Fibroblast of villous mesenchyme (primary cell): ENCODE data around the gene SERPIND1. TPM values are rescaled to one million over a fixed set of nuclear protein-coding genes. Genes with fewer than 3 reads are reported as not detected.
"Not testable (repeated sequence)": the region's sequence is repeated elsewhere in the genome, so short reads cannot be mapped to it uniquely, and the experiment has no call there.

Experiments used
- DNase-seq: peaks from one replicate; pipeline ENCODE4 v3.0.0-alpha.2; 2010; ENCODE audit warnings: low read depth
- H3K4me3 ChIP-seq: 2 replicates; pipeline ENCODE4 v1.5.1; 2011; ENCODE audit warnings: low read depth, mild to moderate bottlenecking, low read length
- total RNA-seq: library from RNA; depleted of rRNA; stranded (reverse); fragments of >200 nt; gene quantifications from 2 replicates; pipeline ENCODE4 v1.2.3, GENCODE V29; 2012
- TF ChIP-seq, protein P1 (sequence below): IDR thresholded peaks from 2 replicates; pipeline ENCODE4 v1.5.1; 2012; ENCODE audit warnings: low read depth, mild to moderate bottlenecking, low read length; ENCODE audit not compliant: insufficient read depth

SERPIND1 gene
- total RNA-seq, 1 donor, result under 0.01 TPM

DNA sequence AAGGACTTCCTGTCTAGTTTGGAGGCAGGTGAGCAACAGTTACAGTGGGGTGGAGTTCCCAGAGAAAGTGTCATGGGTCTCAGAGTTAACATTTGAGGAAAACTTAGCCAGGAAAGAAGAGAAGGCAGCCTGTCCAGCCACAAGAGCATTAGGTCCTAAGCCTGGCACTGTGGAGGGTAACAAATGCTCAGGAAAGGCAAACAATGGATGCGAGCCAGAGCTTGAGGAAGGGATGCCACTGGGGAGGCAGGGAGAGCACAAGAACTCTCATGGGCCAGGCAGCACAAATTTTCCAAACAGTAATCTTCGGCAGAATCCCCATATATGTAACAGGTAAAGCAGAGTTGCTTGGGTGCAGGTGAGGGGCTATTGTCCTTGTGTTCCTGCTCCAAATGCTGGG, 8.0 kb upstream of the SERPIND1 start:
- H3K4me3 ChIP-seq, result no peak overlapping the region
- TF ChIP-seq, protein P1, sequence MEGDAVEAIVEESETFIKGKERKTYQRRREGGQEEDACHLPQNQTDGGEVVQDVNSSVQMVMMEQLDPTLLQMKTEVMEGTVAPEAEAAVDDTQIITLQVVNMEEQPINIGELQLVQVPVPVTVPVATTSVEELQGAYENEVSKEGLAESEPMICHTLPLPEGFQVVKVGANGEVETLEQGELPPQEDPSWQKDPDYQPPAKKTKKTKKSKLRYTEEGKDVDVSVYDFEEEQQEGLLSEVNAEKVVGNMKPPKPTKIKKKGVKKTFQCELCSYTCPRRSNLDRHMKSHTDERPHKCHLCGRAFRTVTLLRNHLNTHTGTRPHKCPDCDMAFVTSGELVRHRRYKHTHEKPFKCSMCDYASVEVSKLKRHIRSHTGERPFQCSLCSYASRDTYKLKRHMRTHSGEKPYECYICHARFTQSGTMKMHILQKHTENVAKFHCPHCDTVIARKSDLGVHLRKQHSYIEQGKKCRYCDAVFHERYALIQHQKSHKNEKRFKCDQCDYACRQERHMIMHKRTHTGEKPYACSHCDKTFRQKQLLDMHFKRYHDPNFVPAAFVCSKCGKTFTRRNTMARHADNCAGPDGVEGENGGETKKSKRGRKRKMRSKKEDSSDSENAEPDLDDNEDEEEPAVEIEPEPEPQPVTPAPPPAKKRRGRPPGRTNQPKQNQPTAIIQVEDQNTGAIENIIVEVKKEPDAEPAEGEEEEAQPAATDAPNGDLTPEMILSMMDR, result no peak
- DNase-seq, result no peak

DNA sequence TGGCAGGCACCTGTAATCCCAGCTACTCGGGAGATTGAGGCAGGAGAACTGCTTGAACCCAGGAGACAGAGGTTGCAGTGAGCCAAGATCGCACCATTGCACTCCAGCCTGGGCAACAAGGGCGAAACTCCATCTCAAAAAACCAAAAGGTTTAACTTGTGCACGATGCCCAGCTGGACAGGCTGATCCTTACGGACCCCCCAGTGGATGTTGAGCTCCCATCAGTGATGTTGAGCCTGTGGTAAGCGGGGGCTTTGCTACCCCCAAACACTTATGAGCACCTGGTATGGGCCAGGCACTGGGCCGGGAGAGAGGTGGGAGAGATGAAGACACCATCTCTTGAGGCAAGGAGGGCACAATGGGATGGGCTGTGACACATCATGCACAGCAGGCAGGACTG, 7.4 kb upstream of the SERPIND1 start:
- TF ChIP-seq, protein P1, result no peak
- no peak for DNase-seq
- H3K4me3 ChIP-seq, result no peak overlapping the region

DNA sequence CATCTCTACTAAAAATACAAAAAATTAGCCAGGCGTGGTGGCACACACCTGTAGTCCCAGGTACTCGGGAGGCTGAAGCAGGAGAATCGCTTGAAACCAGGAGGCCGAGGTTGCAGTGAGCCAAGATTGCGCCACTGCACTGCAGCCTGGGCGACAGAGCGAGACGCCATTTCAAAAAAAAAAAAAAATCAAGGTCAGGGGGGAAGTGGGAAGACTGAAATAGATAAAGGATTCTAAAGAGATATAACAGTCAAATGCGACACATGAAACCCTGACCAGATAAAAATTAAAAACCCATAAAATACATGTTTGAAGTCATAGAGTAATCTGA, 4.5 kb upstream of the SERPIND1 start:
- not testable (repeated sequence) for DNase-seq, H3K4me3 ChIP-seq

DNA sequence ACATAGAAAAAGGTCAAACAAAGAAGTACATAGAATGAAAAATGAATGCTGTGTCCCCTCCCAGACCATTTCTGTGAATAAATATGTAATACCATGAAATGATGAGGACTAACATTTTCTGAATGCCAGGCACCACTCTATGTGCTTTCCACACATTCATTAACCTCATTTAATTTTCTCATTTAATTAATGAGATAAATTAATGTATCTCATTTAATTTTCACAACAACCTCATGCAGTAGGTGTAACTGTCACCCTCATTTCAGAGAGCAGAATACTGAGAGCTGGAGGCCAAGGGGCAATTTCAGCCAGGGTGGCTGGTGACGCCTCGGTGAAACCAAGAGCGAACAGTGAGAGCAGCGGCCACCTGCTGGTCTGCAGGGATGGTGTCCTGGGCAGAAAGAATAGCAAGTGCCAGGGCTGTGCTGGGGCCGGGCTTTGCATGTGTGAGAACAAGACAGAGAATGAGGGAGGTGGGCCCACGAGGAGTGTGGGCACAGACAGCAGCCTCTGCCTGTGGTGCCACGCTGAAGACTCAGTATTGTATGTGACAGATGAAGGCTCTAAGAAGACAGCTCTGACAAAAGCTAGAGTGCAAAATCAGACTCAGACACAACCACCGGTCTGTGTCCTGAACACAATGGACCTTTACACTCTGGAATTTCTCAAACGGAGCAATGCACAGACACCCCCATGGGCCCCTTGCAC, 1.8 kb upstream of the SERPIND1 start:
- H3K4me3 ChIP-seq, result no peak overlapping the region
- no peak for DNase-seq
- TF ChIP-seq, protein P1, result peak; percentile 16

DNA sequence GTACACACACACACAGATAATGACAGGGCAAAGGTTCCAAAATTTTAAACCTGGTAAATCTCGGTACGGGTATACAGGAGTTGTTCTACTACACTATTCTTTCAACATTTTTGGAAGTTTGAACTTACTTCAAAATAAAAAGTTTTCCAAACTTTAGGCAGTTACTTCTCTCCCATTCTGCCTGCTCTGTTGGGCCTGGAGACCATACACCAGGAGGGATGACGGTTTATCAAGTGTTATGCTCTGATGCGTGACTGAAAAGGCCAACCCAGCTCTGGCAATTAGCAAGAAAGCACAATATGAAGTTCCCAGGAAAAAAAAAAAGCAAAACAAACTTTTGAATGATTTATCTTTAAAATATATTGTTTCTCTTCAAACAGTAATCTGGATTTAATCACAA, 969 bp downstream of the SERPIND1 start:
- TF ChIP-seq, protein P1, result no peak
- DNase-seq, result no peak
- H3K4me3 ChIP-seq, result no peak overlapping the region

DNA sequence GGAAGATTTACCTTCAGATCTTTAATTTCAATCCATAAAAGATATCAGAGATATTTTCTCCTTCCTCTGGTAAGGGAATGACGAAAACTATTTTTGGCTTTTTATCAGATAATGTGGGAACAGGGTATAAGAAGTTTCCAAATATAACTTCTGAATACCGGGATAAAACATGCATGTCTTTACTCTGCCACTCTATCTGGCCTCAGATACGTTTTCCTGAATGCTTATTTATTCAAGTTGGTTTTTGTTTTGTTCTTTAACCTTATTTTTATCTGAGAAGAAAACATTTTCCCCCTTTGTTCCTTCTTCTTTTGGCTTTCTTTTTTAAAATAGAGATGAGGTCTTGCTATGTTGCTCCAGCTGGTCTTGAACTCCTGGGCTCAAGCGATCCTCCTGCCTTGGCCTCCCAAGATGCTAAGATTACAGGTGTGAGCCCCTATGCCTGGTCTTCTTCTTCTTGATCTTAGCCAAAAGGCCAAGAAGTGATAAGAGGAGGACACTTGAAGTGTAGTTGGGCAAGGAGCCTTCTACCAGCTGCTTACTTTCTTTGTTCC, 1.5 kb downstream of the SERPIND1 start:
- TF ChIP-seq, protein P1, result no peak
- no peak overlapping the region for H3K4me3 ChIP-seq
- no peak for DNase-seq

DNA sequence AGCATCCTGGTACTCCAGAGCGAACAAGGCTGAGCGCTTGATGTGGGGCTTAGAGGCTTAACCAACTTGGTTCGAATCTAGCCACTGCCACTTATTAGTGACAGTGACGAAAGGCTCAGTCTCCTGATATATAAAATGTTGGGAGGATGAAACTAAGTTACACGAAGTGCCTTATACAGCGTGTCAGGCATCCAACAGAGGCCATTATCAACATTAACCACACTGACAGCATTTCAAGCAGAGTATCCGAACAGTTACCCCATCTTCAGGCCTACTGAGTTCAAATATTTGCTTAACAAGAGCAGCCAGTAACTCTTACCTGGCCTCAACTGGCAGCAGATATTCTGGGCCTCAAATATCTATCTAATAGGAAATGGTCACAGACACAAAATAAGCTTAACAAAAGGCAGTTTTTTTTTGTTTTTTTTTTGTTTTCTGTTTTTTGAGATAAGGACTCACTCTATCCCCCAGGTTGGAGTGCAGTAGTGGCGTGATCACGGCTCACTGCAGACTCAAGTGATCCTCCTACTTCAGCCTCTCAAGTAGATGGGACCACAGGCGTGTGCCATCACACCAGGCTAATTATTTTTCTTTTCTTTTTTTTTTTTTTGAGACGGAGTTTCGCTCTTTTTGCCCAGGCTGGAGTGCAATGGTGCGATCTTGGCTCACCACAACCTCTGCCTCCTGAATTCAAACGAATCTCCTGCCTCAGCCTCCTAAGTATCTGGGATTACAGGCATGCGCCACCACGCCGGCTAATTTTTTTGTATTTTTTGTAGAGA, 2.9 kb downstream of the SERPIND1 start:
- TF ChIP-seq, protein P1, result no peak
- no peak overlapping the region for H3K4me3 ChIP-seq
- no peak for DNase-seq
